Measurements from ENCODE around the gene GLT8D1. TPM values are rescaled to one million over a fixed set of nuclear protein-coding genes. Genes with fewer than 3 reads are reported as not detected.

GLT8D1 gene
- total RNA-seq, 3 donors from 2014 or later = 44.5 to 65.7 (median 56.4) TPM

DNA sequence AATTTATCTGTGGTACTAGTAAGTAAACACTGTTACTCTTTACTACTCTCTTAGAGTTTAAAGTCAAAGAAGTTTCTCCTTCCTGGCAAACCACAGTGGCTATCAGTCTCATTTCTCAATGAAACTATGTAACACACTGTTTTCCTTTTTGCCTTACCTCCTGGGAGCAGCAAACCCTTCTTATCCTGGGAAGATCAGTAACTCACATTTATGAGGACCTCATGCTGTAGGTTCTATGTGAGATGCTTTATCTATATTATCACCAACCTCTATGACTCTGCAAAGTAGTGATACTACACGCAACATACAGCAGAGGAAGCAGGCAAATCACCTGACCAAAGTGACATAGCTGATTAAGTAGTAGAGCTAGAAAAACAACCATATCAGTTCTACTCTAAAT lies 55.2 kb downstream of the GLT8D1 start:
- H3K4me1 ChIP-seq = no peaks in the 10 kb centered on the region
- H3K27ac ChIP-seq = no peak overlapping the region
- no peaks in the 10 kb centered on the region for H3K27me3 ChIP-seq
- DNase-seq (ENCODE audit: low spot score in 2 of 2) = no peak
- no peak overlapping the region for H3K4me3 ChIP-seq
- TF ChIP-seq, protein P1, sequence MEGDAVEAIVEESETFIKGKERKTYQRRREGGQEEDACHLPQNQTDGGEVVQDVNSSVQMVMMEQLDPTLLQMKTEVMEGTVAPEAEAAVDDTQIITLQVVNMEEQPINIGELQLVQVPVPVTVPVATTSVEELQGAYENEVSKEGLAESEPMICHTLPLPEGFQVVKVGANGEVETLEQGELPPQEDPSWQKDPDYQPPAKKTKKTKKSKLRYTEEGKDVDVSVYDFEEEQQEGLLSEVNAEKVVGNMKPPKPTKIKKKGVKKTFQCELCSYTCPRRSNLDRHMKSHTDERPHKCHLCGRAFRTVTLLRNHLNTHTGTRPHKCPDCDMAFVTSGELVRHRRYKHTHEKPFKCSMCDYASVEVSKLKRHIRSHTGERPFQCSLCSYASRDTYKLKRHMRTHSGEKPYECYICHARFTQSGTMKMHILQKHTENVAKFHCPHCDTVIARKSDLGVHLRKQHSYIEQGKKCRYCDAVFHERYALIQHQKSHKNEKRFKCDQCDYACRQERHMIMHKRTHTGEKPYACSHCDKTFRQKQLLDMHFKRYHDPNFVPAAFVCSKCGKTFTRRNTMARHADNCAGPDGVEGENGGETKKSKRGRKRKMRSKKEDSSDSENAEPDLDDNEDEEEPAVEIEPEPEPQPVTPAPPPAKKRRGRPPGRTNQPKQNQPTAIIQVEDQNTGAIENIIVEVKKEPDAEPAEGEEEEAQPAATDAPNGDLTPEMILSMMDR (IDR thresholded peaks at IDR 0.05) = no peak
- TF ChIP-seq POLR2A (IDR thresholded peaks at IDR 0.05) (no peak), POLR2AphosphoS5 (IDR thresholded peaks at IDR 0.05) (no peak)
- intact Hi-C loops (cut with DNase I; ENCODE audit: low total_unique reads) = no loop called here
- H3K9me3 ChIP-seq = no peaks in the 10 kb centered on the region
- H3K36me3 ChIP-seq = no peaks in the 10 kb centered on the region

DNA sequence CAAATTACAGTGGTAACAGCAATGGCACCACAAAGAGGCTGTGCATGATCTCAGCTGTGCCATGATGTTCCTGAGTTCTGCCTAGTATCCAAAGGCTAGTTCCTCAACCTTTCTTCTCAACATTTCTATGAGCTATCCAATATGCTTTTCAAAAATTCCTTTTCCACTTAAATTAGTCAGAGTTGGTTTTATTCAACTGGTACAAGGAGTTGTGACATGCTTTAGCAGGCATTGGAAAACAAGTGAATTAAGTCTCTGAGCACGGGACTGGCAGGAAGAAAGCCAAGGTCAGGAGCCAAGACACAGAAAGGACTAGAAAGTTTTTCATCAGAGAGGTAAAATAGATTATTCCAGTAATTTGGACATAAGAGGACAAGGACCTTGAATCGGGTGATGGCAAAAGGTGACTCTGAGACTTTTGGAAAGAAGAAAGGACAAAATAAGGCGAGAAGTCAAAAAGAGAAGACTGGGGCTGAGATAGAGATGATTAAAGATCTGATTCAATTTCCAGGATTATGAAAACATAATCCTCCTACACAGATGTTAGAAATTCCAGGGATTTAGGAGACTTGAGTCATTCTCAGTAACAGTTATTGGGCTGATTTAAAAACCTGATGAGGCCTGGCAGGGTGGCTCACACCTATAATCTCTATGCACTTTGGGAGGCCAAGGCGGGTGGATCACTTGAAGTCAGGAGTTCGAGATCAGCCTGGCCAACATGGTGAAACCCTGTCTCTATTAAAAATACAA lies 56.0 kb downstream of the GLT8D1 start:
- Histone ChIP-seq H3K27ac (peak overlapping the region; percentile 27 to 85), H3K27me3 (no peaks in the 10 kb centered on the region), H3K36me3 (no peaks in the 10 kb centered on the region), H3K4me1 (no peaks in the 10 kb centered on the region), H3K4me3 (no peak overlapping the region), H3K9me3 (no peaks in the 10 kb centered on the region)
- intact Hi-C loops (cut with DNase I; ENCODE audit: low total_unique reads) = no loop called here
- DNase-seq (ENCODE audit: low spot score in 2 of 2) = no peak
- TF ChIP-seq POLR2AphosphoS5 (IDR thresholded peaks at IDR 0.05) = no peak
- TF ChIP-seq, protein P1 (IDR thresholded peaks at IDR 0.05) = no peak

DNA sequence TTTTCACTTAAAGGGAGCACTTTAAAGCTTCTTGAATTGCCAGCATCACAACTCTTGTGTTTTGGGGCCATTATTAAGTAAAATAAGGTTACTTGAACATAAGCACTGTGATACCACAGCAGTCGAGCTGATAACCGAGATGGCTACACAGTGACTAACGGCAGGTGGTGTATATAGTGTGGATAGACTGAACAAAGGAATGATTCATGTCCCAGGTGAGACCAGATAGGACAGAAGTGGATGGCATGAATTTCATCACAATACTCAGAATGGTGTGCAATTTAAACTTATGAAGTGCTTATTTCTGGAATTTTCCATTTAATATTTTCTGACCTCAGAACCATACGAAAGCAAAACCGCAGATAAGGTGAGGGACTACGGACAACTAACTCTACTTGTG lies 60.0 kb downstream of the GLT8D1 start:
- Histone ChIP-seq H3K36me3 (no peaks in the 10 kb centered on the region), H3K27me3 (no peaks in the 10 kb centered on the region), H3K9me3 (no peaks in the 10 kb centered on the region), H3K4me3 (no peak overlapping the region), H3K27ac (no peak overlapping the region), H3K4me1 (no peaks in the 10 kb centered on the region)
- no peak for DNase-seq (ENCODE audit: low spot score in 2 of 2)
- intact Hi-C loops (cut with DNase I; ENCODE audit: low total_unique reads) = no loop called here
- TF ChIP-seq POLR2A (IDR thresholded peaks at IDR 0.05) (no peak), POLR2AphosphoS5 (IDR thresholded peaks at IDR 0.05) (no peak)
- TF ChIP-seq, protein P1 (IDR thresholded peaks at IDR 0.05) = no peak

Other genes with a start within 250 kb of the GLT8D1 start
- 100 to 1,000 TPM in 1 of 3 donors, 10 to 100 TPM in 2; 47.7 to 149 (median 55.4) TPM for gene STAB1, start 210.5 kb downstream of the GLT8D1 start, total RNA-seq
- gene NT5DC2, start 171.9 kb downstream of the GLT8D1 start, total RNA-seq = 10 to 100 TPM; 26.5 to 35.7 (median 28.6) TPM
- gene UQCC5, start 169.2 kb downstream of the GLT8D1 start, total RNA-seq = 10 to 100 TPM in 1 of 3 donors, 1 to 10 TPM in 2; 1.3 to 14.1 (median 1.8) TPM
- 10 to 100 TPM; 81.0 to 98.7 (median 98.6) TPM for gene PBRM1, start 19.9 kb downstream of the GLT8D1 start, total RNA-seq
- 100 to 1,000 TPM in 2 of 3 donors, 10 to 100 TPM in 1; 57.3 to 137 (median 126) TPM for gene GNL3, start 19.8 kb downstream of the GLT8D1 start, total RNA-seq
- 10 to 100 TPM; 77.1 to 90.2 (median 86.5) TPM for gene SPCS1, start 315 bp upstream of the GLT8D1 start, total RNA-seq
- gene NEK4, start 65.1 kb upstream of the GLT8D1 start, total RNA-seq = 10 to 100 TPM; 16.5 to 32.4 (median 30.0) TPM
- under 1 TPM in 2 of 3 donors, not detected in 1; 0.32 to 0.33 TPM for gene ITIH1, start 71.8 kb upstream of the GLT8D1 start, total RNA-seq
- 1 to 10 TPM in 1 of 3 donors, under 1 TPM in 2; 0.64 to 6.6 (median 0.88) TPM for gene ITIH3, start 89.0 kb upstream of the GLT8D1 start, total RNA-seq
- 1 to 10 TPM; 5.6 to 9.5 (median 5.8) TPM for gene ITIH4, start 124.9 kb upstream of the GLT8D1 start, total RNA-seq
- gene MUSTN1, start 129.2 kb upstream of the GLT8D1 start, total RNA-seq = 10 to 100 TPM in 1 of 3 donors, 1 to 10 TPM in 2; 5.9 to 13.0 (median 6.9) TPM
- gene STIMATE, start 191.8 kb upstream of the GLT8D1 start, total RNA-seq = 10 to 100 TPM; 14.0 to 18.7 (median 14.7) TPM